H1 (cell line): ENCODE results near the gene PTK6. TPM values are rescaled to one million over a fixed set of nuclear protein-coding genes. Genes with fewer than 3 reads are reported as not detected.

Experiments
- CTCF ChIA-PET: fragments of 300-600 bp; sonication (Branson Sonifier 250); formaldehyde crosslinking; loops from one replicate; lab custom pipeline; 2021; ENCODE audit not compliant: partially characterized antibody; lab: Charles Lee
- POLR2A ChIA-PET: fragments of 300-600 bp; sonication (Branson Sonifier 250); formaldehyde crosslinking; loops from one replicate; lab custom pipeline; 2021; ENCODE audit warnings: inconsistent platforms; ENCODE audit not compliant: partially characterized antibody; lab: Charles Lee
- DNase-seq, 2 experiments: peaks; one replicate each; pipeline versions ENCODE4 v3.0.0 to v3.0.0-alpha.2; 2010 to 2022; ENCODE audit warnings: low spot score in 2 of 2, low read depth in 1 of 2, mixed read lengths in 1 of 2
- FAIRE-seq: peaks from 2 replicates; lab custom pipeline; 2011; peaks lifted over from hg19 to GRCh38; lab: Jason Lieb, UNC
- H2AFZ ChIP-seq: 2 replicates; pipeline ENCODE4 v1.8.1; 2012; ENCODE audit warnings: low read length, inconsistent platforms
- H2AK5ac ChIP-seq: 2 replicates; pipeline ENCODE4 v1.6.1; 2013; ENCODE audit warnings: low read depth, low read length
- H2BK120ac ChIP-seq: replicated peaks from 2 replicates; pipeline ENCODE3; 2013; ENCODE audit warnings: low read depth, low read length, inconsistent platforms
- H2BK12ac ChIP-seq: 2 replicates; pipeline ENCODE4 v1.6.1; 2013; ENCODE audit warnings: low read depth, low read length
- H2BK15ac ChIP-seq: 2 replicates; pipeline ENCODE4 v1.6.1; 2013; ENCODE audit warnings: low read length
- H2BK20ac ChIP-seq: 2 replicates; pipeline ENCODE4 v1.6.1; 2013; ENCODE audit warnings: low read length
- H2BK5ac ChIP-seq: 2 replicates; pipeline ENCODE4 v1.6.1; 2013; ENCODE audit warnings: low read depth, low read length
- H3K14ac ChIP-seq: 2 replicates; pipeline ENCODE4 v1.6.1; 2013; ENCODE audit warnings: inconsistent platforms; ENCODE audit not compliant: insufficient read length
- H3K18ac ChIP-seq: 2 replicates; pipeline ENCODE4 v1.6.1; 2013; ENCODE audit warnings: low read length; ENCODE audit errors: extremely low read depth
- H3K23ac ChIP-seq: 2 replicates; pipeline ENCODE4 v1.6.1; 2013; ENCODE audit warnings: inconsistent platforms; ENCODE audit not compliant: insufficient read length
- H3K23me2 ChIP-seq: 2 replicates; pipeline ENCODE4 v1.6.1; 2013; ENCODE audit warnings: low read depth, low read length
- H3K27ac ChIP-seq: 2 replicates; pipeline ENCODE4 v1.6.1; 2011; ENCODE audit warnings: low read depth, low read length, inconsistent platforms
- H3K27me3 ChIP-seq, 4 experiments: replicated peaks in 1 of 4; 1 replicate in 1 of 4; 2 replicates in 3 of 4; pipeline versions ENCODE4 v1.6.1 to v1.8.1; 2011 to 2013; ENCODE audit warnings: low read length in 3 of 4, mild to moderate bottlenecking in 3 of 4, inconsistent platforms in 2 of 4, mixed read lengths in 2 of 4, moderate library complexity in 1 of 4; ENCODE audit not compliant: control insufficient read depth in 3 of 4, insufficient read depth in 3 of 4; ENCODE audit errors: extremely low read depth in 1 of 4
- H3K36me3 ChIP-seq, 4 experiments: 2 replicates each; pipeline versions ENCODE4 v1.6.1 to v1.8.1; 2011 to 2013; ENCODE audit warnings: mild to moderate bottlenecking in 4 of 4, low read length in 3 of 4, moderate library complexity in 2 of 4, control low read depth in 1 of 4, inconsistent platforms in 1 of 4; ENCODE audit not compliant: insufficient read depth in 4 of 4, control insufficient read depth in 2 of 4
- H3K4ac ChIP-seq: replicated peaks from 2 replicates; pipeline ENCODE3; 2013; ENCODE audit warnings: low read length, low read depth, mixed read lengths, inconsistent platforms; ENCODE audit not compliant: insufficient read length
- H3K4me1 ChIP-seq, 4 experiments: replicated peaks in 1 of 4; 1 replicate in 1 of 4; 2 replicates in 3 of 4; pipeline versions ENCODE4 v1.6.1 to v1.8.1; 2011 to 2013; ENCODE audit warnings: low read length in 3 of 4, inconsistent platforms in 2 of 4, mixed read lengths in 1 of 4; ENCODE audit not compliant: insufficient read depth in 4 of 4, control insufficient read depth in 3 of 4
- H3K4me2 ChIP-seq, 2 experiments: 2 replicates each; pipeline versions ENCODE4 v1.6.1 to v1.8.1; 2011 to 2013; ENCODE audit warnings: low read depth in 2 of 2, low read length in 2 of 2, control low read depth in 1 of 2, inconsistent platforms in 1 of 2, mild to moderate bottlenecking in 1 of 2; ENCODE audit not compliant: insufficient read depth in 1 of 2
- H3K4me3 ChIP-seq, 4 experiments: fragments of 200-600, 300-600 bp in 1 of 4; sonication (generic), shearing (Covaris generic), sonication (Bioruptor Twin) in 1 of 4; 2 replicates each; pipeline versions ENCODE4 v1.5.1 to v1.8.1; 2011 to 2016; ENCODE audit warnings: low read length in 4 of 4, low read depth in 3 of 4, control low read depth in 2 of 4, inconsistent platforms in 2 of 4, mild to moderate bottlenecking in 2 of 4, mixed read lengths in 1 of 4, moderate library complexity in 1 of 4; ENCODE audit not compliant: insufficient read depth in 2 of 4; ENCODE audit errors: extremely low read depth in 1 of 4
- H3K56ac ChIP-seq: replicated peaks from 2 replicates; pipeline ENCODE3; 2013; ENCODE audit warnings: low read depth, mild to moderate bottlenecking, mixed read lengths, low read length, inconsistent platforms; ENCODE audit not compliant: insufficient read length
- H3K79me1 ChIP-seq: 2 replicates; pipeline ENCODE4 v1.6.1; 2013; ENCODE audit warnings: low read depth, low read length, control low read depth
- H3K79me2 ChIP-seq, 2 experiments: 2 replicates each; pipeline versions ENCODE4 v1.6.1 to v1.8.1; 2012 to 2013; ENCODE audit warnings: low read length in 2 of 2, mild to moderate bottlenecking in 2 of 2, inconsistent platforms in 1 of 2; ENCODE audit not compliant: insufficient read depth in 2 of 2, control insufficient read depth in 1 of 2
- H3K9ac ChIP-seq, 4 experiments: replicated peaks in 1 of 4; 1 replicate in 1 of 4; 2 replicates in 3 of 4; pipeline versions ENCODE4 v1.6.1 to v1.8.1; 2011 to 2013; ENCODE audit warnings: low read depth in 3 of 4, low read length in 3 of 4, control low read depth in 2 of 4, mild to moderate bottlenecking in 2 of 4, moderate library complexity in 2 of 4, inconsistent platforms in 1 of 4; ENCODE audit errors: extremely low read depth in 1 of 4
- H3K9me3 ChIP-seq, 2 experiments: 2 replicates each; pipeline versions ENCODE4 v1.6.1 to v1.8.1; 2012 to 2013; ENCODE audit warnings: mild to moderate bottlenecking in 2 of 2, moderate library complexity in 2 of 2, control low read depth in 1 of 2, inconsistent platforms in 1 of 2, low read depth in 1 of 2, low read length in 1 of 2, mixed read lengths in 1 of 2; ENCODE audit not compliant: insufficient read depth in 2 of 2
- H4K20me1 ChIP-seq, 2 experiments: replicated peaks in 1 of 2; 2 replicates each; pipeline versions ENCODE3 to v1.8.1; 2011 to 2013; ENCODE audit warnings: inconsistent platforms in 2 of 2, low read length in 2 of 2, mild to moderate bottlenecking in 1 of 2; ENCODE audit not compliant: insufficient read depth in 2 of 2, control insufficient read depth in 1 of 2
- H4K5ac ChIP-seq: 2 replicates; pipeline ENCODE4 v1.6.1; 2013; ENCODE audit warnings: low read length, low read depth, mixed read lengths, inconsistent platforms; ENCODE audit not compliant: insufficient read length
- H4K8ac ChIP-seq: 2 replicates; pipeline ENCODE4 v1.8.0; 2013; ENCODE audit warnings: mild to moderate bottlenecking, moderate library complexity, low read length, inconsistent platforms; ENCODE audit not compliant: insufficient read depth; ENCODE audit errors: extremely low read depth
- H4K91ac ChIP-seq: replicated peaks from 2 replicates; pipeline ENCODE3; 2013; ENCODE audit warnings: low read length, mixed read lengths, inconsistent platforms; ENCODE audit not compliant: insufficient read length
- BACH1 ChIP-seq: IDR thresholded peaks from 2 replicates; pipeline ENCODE4 v1.6.1; 2012; ENCODE audit warnings: low read length, improper control_type of control experiment
- BCL11A ChIP-seq, 2 experiments: IDR thresholded peaks; one replicate each; pipeline ENCODE4 v1.6.1; 2011; ENCODE audit warnings: low read depth in 2 of 2, low read length in 2 of 2, mild to moderate bottlenecking in 2 of 2
- CBX5 ChIP-seq: fragments of 300-800, 300-1000 bp; sonication (generic); IDR thresholded peaks from 2 replicates; pipeline ENCODE4 v1.7.1; 2016; ENCODE audit warnings: antibody characterized with exemption, low read length, low read depth
- CHD2 ChIP-seq: IDR thresholded peaks from 2 replicates; pipeline ENCODE4 v1.6.1; 2012; ENCODE audit warnings: low read length, improper control_type of control experiment
- EZH2 ChIP-seq: fragments of 200-600 bp; sonication (generic); IDR thresholded peaks from 2 replicates; pipeline ENCODE4 v1.7.1; 2012; ENCODE audit warnings: low read depth, mild to moderate bottlenecking, moderate library complexity, low read length, inconsistent platforms; ENCODE audit not compliant: severe bottlenecking
- HDAC6 ChIP-seq: IDR thresholded peaks from one replicate; pipeline ENCODE4 v1.7.1; 2012; ENCODE audit warnings: low read depth, mild to moderate bottlenecking, inconsistent platforms, low read length, moderate library complexity
- KDM1A ChIP-seq: fragments of 200-600, 300-600 bp; sonication (generic); IDR thresholded peaks from 2 replicates; pipeline ENCODE4 v1.7.1; 2016; ENCODE audit warnings: mild to moderate bottlenecking, low read length, borderline replicate concordance
- NRF1 ChIP-seq: IDR thresholded peaks from 2 replicates; pipeline ENCODE4 v1.6.1; 2011; ENCODE audit warnings: mild to moderate bottlenecking, low read depth, low read length, improper control_type of control experiment
- RNF2 ChIP-seq: fragments of 200-900, 300-1000 bp; sonication (generic); IDR thresholded peaks from 2 replicates; pipeline ENCODE4 v1.7.1; 2016; ENCODE audit warnings: borderline replicate concordance, low read depth, mild to moderate bottlenecking, antibody characterized with exemption, low read length; ENCODE audit not compliant: poor library complexity, severe bottlenecking; ENCODE audit errors: missing control alignments
- SIX5 ChIP-seq: IDR thresholded peaks from 2 replicates; pipeline ENCODE4 v1.6.1; 2011; ENCODE audit warnings: mild to moderate bottlenecking, low read depth, low read length
- TCF12 ChIP-seq: IDR thresholded peaks from 2 replicates; pipeline ENCODE4 v1.6.1; 2011; ENCODE audit warnings: low read depth, mild to moderate bottlenecking, low read length
- WGBS, 2 experiments: shearing (Covaris generic) in 1 of 2; methylation state at CpG; one replicate each; pipeline versions ENCODE4 v1.1.6 to v1.1.7; 2013 to 2015; ENCODE audit warnings: low lambda C conversion rate in 2 of 2, mixed read lengths in 2 of 2, inconsistent platforms in 1 of 2, low coverage in 1 of 2, missing lambda C conversion rate in 1 of 2; ENCODE audit not compliant: insufficient replicate concordance in 2 of 2, insufficient coverage in 1 of 2, insufficient read length in 1 of 2; ENCODE audit errors: extremely low coverage in 1 of 2, missing lambda C conversion rate in 1 of 2; 5-methylcytosine and 5-hydroxymethylcytosine counted together
- polyA plus RNA-seq, 7 experiments: library from polyadenylated mRNA; depleted of rRNA in 3 of 7; stranded (reverse) in 5 of 7; unstranded in 2 of 7; fragments of >200 nt in 5 of 7; fragments of 200-250 nt in 2 of 7; gene quantifications; 1 replicate in 5 of 7; 2 replicates in 1 of 7; 4 replicates in 1 of 7; pipeline versions ENCODE4 v1.2.1 to v1.2.3, GENCODE V29; 2011 to 2013; ENCODE audit warnings: missing spikeins in 2 of 7, mixed read lengths in 2 of 7
- total RNA-seq: library from RNA; stranded (reverse); fragmentation: NEBNext Ultra II Directional; extraction: Animal tissue kit (Norgen Biotek cat#: 25700); gene quantifications from 2 replicates; pipeline ENCODE4 v1.2.1, GENCODE V29; 2021

The PTK6 gene
- total and polyA plus RNA-seq, 2 of the 8 experiments (the other 6 are each of a cell fraction or from before 2014, with no cell fraction given) = 0.12 to 0.19 TPM

GRCh38 chr20:63487116-63487764 lies 49.9 kb downstream of the PTK6 start:
- ChIA-PET POLR2A (interaction anchor here (0.7 to 1.5 kb wide), 3 partner anchors 9 to 45 kb away, joined by 3 to 4 read pairs (median 4); no protein-coding TSS in a partner anchor), CTCF (interaction anchor here (1.3 to 1.4 kb wide), 2 partner anchors 9 to 10 kb away, joined by 3 to 6 read pairs; no protein-coding TSS in a partner anchor)
- WGBS, 2 experiments = 70% methylated on average over 12 of the region's 14 CpGs; no CpG with 5 or more reads in 1 of the 2 experiments

More at GRCh38 chr20:63487116-63487764, 49.9 kb downstream of the PTK6 start:
- Histone ChIP-seq H3K9ac (no peak overlapping the region), H3K4me1 (peaks cover 0 to 19% (median 8%) of the 10 kb centered on the region in 4 experiments; a peak in 5 of 7 replicates), H2AK5ac (no peak overlapping the region), H3K79me2 (no peaks in the 10 kb centered on the region), H4K91ac (peak overlapping the region; percentile 25), H4K20me1 (peaks cover 0 to 5% of the 10 kb centered on the region in 2 experiments), H3K18ac (peak overlapping the region; percentile 48; the same call in 1 of the 2 replicates), H3K4me2 (peak overlapping the region; percentile 63 to 65; a peak in 2 of 4 replicates), H3K14ac (no peak overlapping the region), H3K36me3 (peaks cover 0 to 4% (median 0%) of the 10 kb centered on the region in 4 experiments; a peak in 5 of 8 replicates), H2BK120ac (no peak overlapping the region), H3K27me3 (peaks cover 0 to 21% (median 15%) of the 10 kb centered on the region in 4 experiments; a peak in 6 of 7 replicates), H2BK20ac (no peak overlapping the region), H2BK15ac (no peak overlapping the region), H4K8ac (no peak overlapping the region), H2BK5ac (0 out of 2 replicates have a peak overlapping the region, but pooled peaks have one; percentile 9), H4K5ac (no peak overlapping the region), H2BK12ac (no peak overlapping the region), H3K56ac (no peak overlapping the region), H2AFZ (no peak overlapping the region), H3K4ac (no peak overlapping the region), H3K9me3 (peaks cover 4% of the 10 kb centered on the region in 2 experiments; a peak in 1 of 4 replicates), H3K4me3 (peak overlapping the region in 1 of 4 experiments; percentile 51; a peak in 2 of 8 replicates), H3K79me1 (no peaks in the 10 kb centered on the region), H3K23ac (no peak overlapping the region), H3K23me2 (peaks cover 10% of the 10 kb centered on the region; the same call in 1 of the 2 replicates), H3K27ac (no peak overlapping the region)
- FAIRE-seq (no peak), DNase-seq (peak in 1 of 2 experiments; percentile 52)
- TF ChIP-seq CBX5 (no peak), RNF2 (no peak), CHD2 (no peak), HDAC6 (no peak), TCF12 (no peak), BCL11A (IDR thresholded peaks at IDR 0.05; ENCODE audit: low read depth in 2 of 2, low read length in 2 of 2) (no peak), SIX5 (no peak), EZH2 (no peak), BACH1 (no peak), KDM1A (no peak), NRF1 (no peak)
